Brain microvascular endothelial cell (primary cell): Measurements from ENCODE around the gene IQSEC1.

Experiments
- DNase-seq: peaks from one replicate; pipeline ENCODE4 v3.0.0-alpha.2; 2020
- H3K27ac ChIP-seq: fragments of 250-450 bp; sonication (Bioruptor Pico); 2 replicates; pipeline ENCODE4 v1.5.1; 2020; ENCODE audit warnings: mild to moderate bottlenecking, moderate library complexity
- H3K27me3 ChIP-seq: fragments of 250-450 bp; sonication (Bioruptor Pico); replicated peaks from 2 replicates; pipeline ENCODE4 v1.5.1; 2020; ENCODE audit warnings: mild to moderate bottlenecking
- H3K36me3 ChIP-seq: fragments of 250-450 bp; sonication (Bioruptor Pico); replicated peaks from 2 replicates; pipeline ENCODE4 v1.5.1; 2020; ENCODE audit warnings: mild to moderate bottlenecking
- H3K4me3 ChIP-seq: 2 replicates; pipeline ENCODE4 v1.5.1; 2011; ENCODE audit warnings: low read depth, mild to moderate bottlenecking, control low read depth, low read length, moderate library complexity
- CTCF ChIP-seq: IDR thresholded peaks from 2 replicates; pipeline ENCODE4 v1.5.1; 2011; ENCODE audit warnings: low read depth, mild to moderate bottlenecking, moderate library complexity, low read length, control low read depth, inconsistent platforms; ENCODE audit errors: missing control alignments
- in situ Hi-C: cut with HindIII; loops from 2 replicates; pipeline ENCODE4 v1.10.0; 2017; ENCODE audit warnings: low sequenced_read_pairs, low pct_ligation_motif_present

The IQSEC1 gene

DNA sequence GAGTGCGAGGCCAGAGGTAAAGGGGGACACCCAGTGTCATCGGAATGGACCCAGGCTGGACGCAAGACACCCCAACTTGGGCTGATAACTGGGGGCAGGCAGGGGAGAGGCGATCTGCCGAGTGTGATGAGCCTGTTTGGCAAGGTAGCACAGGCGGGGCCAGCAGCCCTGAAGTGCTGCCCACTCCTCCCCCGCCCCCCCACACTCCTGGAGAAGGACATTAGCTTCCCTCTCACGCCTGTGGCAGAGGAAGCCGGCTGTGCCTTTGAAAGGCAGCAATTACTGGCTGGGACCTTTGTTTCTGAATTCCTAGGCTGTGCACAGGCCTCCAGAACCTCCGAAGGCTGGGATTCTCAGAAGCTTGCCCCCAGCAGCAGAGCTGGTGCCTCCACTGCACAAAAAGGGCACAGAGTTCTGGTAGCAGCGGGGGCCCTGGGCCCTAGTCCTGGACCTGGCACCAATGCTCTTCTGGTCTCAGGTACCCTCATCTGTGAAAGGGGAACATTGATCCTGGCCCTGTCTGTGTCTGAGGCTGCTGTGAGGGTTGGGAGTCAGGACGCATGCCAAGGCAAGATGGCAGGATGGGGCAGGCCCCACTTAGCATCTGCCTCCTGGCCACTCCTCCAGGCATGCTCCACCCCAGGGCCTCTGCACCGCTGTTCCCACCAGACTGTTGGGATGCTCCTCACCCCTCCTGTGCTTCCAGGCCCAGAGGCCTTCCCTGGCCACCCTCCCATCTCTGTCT, 28.6 kb downstream of the IQSEC1 start:
- no peaks in the 10 kb centered on the region for H3K36me3 ChIP-seq

DNA sequence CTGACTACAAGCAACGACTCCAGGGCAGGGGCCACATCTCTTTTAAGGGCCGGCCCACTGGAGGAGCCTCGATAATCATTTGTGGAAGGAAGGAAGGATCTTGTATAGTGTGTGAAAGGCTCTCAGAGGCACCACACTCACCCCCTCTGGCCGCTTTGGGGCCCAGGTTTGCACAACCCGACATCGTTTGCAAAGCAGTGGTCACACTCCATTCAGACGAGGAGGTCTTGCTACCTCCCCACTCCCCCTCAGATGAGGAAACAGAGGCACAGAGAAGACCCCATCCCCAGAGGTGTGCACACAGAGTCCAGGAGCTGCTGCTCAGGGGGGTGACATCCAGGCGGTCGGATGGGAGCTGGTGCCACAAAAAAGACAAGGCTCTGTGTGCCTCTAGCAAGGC, 29.6 kb downstream of the IQSEC1 start:
- Histone ChIP-seq H3K27me3 (peaks cover 7% of the 10 kb centered on the region), H3K36me3 (no peaks in the 10 kb centered on the region), H3K4me3 (no peak overlapping the region), H3K27ac (no peak overlapping the region)
- in situ Hi-C loops = no loop called here
- TF ChIP-seq CTCF = no peak
- no peak for DNase-seq

More for the DNA sequence above, 28.6 kb downstream of the IQSEC1 start:
- Histone ChIP-seq H3K4me3 (no peak overlapping the region), H3K27me3 (peaks cover 2% of the 10 kb centered on the region), H3K27ac (no peak overlapping the region)
- in situ Hi-C loops = no loop called here
- DNase-seq = no peak
- TF ChIP-seq CTCF = no peak

GRCh38 chr3:13042715-13043271, 30.4 kb downstream of the IQSEC1 start:
- Histone ChIP-seq H3K4me3 (no peak overlapping the region), H3K36me3 (no peaks in the 10 kb centered on the region), H3K27ac (no peak overlapping the region), H3K27me3 (peaks cover 7% of the 10 kb centered on the region)
- DNase-seq = no peak
- in situ Hi-C loops = no loop called here
- TF ChIP-seq CTCF = no peak

DNA sequence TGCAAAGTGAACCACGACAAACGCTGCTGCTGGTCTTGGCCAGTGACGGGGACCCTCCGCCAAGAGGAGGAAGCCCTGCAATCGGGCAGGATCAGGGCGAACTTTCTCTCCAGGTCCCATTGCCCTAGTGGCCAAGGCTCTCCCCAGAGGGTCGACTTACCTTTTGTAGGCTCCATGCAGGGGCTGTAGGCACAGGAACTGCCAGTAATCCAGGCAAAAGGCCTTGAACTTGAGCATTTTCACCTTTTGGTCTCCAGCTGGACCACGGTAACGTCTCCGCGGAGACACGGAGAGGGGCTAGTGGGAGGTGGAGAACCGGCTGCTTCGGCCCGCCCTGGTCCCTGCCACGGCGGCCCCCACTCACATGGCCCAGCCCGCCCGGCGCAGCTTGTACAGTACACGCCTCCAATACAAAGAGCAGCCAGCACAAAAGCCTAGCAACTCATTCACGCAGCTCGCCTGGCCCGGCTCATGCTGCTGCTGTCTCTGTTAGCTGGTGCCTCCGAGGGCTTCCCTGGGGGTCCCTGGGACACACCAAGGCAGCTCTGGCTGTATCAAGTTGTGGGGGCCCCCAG, 31.0 kb downstream of the IQSEC1 start:
- H3K36me3 ChIP-seq = no peaks in the 10 kb centered on the region
- peaks cover 7% of the 10 kb centered on the region for H3K27me3 ChIP-seq
- in situ Hi-C loops = no loop called here
- H3K4me3 ChIP-seq = no peak overlapping the region
- no peak for TF ChIP-seq CTCF
- H3K27ac ChIP-seq = no peak overlapping the region
- no peak for DNase-seq

DNA sequence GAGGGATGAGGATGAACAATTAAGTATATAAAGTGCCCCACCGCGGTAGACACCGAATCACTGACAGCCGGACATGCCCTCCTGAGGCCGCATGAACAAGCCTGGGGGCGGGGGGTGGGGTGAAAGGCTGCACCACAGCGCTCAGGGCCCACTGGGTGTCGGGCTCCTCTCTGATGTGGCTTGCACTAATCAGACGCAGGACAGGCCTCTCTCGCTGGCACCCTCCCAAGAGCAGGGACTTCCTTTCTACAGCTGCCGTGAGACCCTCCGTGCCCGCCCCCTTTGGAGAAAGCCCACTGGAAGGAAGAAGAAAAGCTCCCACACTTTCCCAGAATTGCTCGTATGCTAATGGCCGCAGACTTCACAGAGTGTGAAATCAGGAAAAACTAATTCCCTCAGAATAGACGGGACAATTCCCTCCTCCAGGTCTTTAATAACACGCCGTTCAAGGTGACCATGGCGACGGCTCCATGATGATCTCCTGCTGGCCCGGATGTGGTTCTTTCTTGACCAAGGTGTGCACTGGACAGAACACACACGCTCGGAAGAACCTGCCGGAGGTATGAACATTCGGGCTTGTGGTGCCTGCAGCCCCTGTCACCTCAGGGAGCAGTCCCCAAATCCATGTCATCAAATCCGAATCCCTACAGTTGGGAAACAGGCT, 32.0 kb downstream of the IQSEC1 start:
- no peak overlapping the region for H3K4me3 ChIP-seq
- DNase-seq = no peak
- TF ChIP-seq CTCF = no peak
- peaks cover 5% of the 10 kb centered on the region for H3K27me3 ChIP-seq
- in situ Hi-C loops = no loop called here
- H3K27ac ChIP-seq = no peak overlapping the region
- H3K36me3 ChIP-seq = no peaks in the 10 kb centered on the region
